Lung (tissue), 12 donors: ENCODE measurements around the gene RBM28. TPM values are rescaled to one million over a fixed set of nuclear protein-coding genes. Genes with fewer than 3 reads are reported as not detected.
A peak's percentile ranks its signal among the peaks of the same experiment; 100 is the strongest.

ENCODE experiments used
- ATAC-seq: fragments of 200-7000 bp; cut with Tn5 transposase; one replicate; pipeline ENCODE4 v1.9.1; 2020; ENCODE audit warnings: moderate number of reproducible peaks; ENCODE audit not compliant: insufficient read depth, low FRiP score
- DNase-seq, 3 donors: peaks; one replicate each; pipeline ENCODE4 v3.0.0-alpha.2; 2013 to 2017
- H3K27ac ChIP-seq, 2 donors: one replicate each; pipeline ENCODE4 v1.5.1; 2013; ENCODE audit warnings: mild to moderate bottlenecking in 2 of 2, moderate library complexity in 2 of 2, control low read depth in 1 of 2, inconsistent platforms in 1 of 2, low read depth in 1 of 2, low read length in 1 of 2
- H3K27me3 ChIP-seq, 3 donors: one replicate each; pipeline ENCODE4 v1.5.1; 2013; ENCODE audit warnings: low read length in 2 of 3; ENCODE audit not compliant: control insufficient read depth in 3 of 3, insufficient read depth in 3 of 3
- H3K36me3 ChIP-seq, 4 donors: one replicate each; pipeline ENCODE4 v1.5.1; 2013; ENCODE audit warnings: low read length in 4 of 4, mild to moderate bottlenecking in 1 of 4, moderate library complexity in 1 of 4; ENCODE audit not compliant: control insufficient read depth in 4 of 4, insufficient read depth in 4 of 4
- H3K4me1 ChIP-seq, 5 donors: one replicate each; pipeline ENCODE4 v1.5.1; 2013; ENCODE audit warnings: low read length in 5 of 5, mild to moderate bottlenecking in 2 of 5, moderate library complexity in 1 of 5; ENCODE audit not compliant: control insufficient read depth in 5 of 5, insufficient read depth in 5 of 5
- H3K4me3 ChIP-seq: one replicate; pipeline ENCODE4 v1.5.1; 2013; ENCODE audit warnings: mild to moderate bottlenecking, control low read depth, moderate library complexity
- H3K9ac ChIP-seq, 2 donors: one replicate each; pipeline ENCODE4 v1.5.1; 2013; ENCODE audit warnings: low read length in 2 of 2, control low read depth in 1 of 2; ENCODE audit not compliant: insufficient read depth in 1 of 2
- H3K9me3 ChIP-seq, 4 donors: one replicate each; pipeline ENCODE4 v1.5.1; 2013; ENCODE audit warnings: low read length in 3 of 4, mild to moderate bottlenecking in 1 of 4, moderate library complexity in 1 of 4; ENCODE audit not compliant: control insufficient read depth in 4 of 4, insufficient read depth in 3 of 4
- WGBS, 2 donors: extraction: QIAGEN DNeasy Blood & Tissue Kit; methylation state at CpG; one replicate each; pipeline ENCODE4 v1.1.7; 2013; 5-methylcytosine and 5-hydroxymethylcytosine counted together
- polyA plus RNA-seq, 2 donors: library from polyadenylated mRNA; stranded (reverse); fragments of 200-250 nt; gene quantifications; one replicate each; pipeline ENCODE4 v1.2.1, GENCODE V29; 2013
- total RNA-seq, 2 donors: library from RNA; depleted of rRNA in 1 of 2; stranded (reverse); fragments of >200 nt in 1 of 2; gene quantifications; one replicate each; pipeline ENCODE4 v1.2.1, GENCODE V29; 2014 to 2021
- TF ChIP-seq, protein P1 (sequence below): IDR thresholded peaks from 2 replicates; pipeline ENCODE4 v1.5.1; 2012; ENCODE audit warnings: mild to moderate bottlenecking; ENCODE audit errors: control extremely low read depth, extremely low read depth
- donor health status: control.
- donor health status: control.
- donor health status: Bipolar disorder and iron deficiency.
- donor health status: healthy.
- donor health status: DM: yes; HTN: yes; CAD: no.

RBM28 gene
- total and polyA plus RNA-seq, 4 donors = 18.8 to 44.7 (median 27.2) TPM

DNA sequence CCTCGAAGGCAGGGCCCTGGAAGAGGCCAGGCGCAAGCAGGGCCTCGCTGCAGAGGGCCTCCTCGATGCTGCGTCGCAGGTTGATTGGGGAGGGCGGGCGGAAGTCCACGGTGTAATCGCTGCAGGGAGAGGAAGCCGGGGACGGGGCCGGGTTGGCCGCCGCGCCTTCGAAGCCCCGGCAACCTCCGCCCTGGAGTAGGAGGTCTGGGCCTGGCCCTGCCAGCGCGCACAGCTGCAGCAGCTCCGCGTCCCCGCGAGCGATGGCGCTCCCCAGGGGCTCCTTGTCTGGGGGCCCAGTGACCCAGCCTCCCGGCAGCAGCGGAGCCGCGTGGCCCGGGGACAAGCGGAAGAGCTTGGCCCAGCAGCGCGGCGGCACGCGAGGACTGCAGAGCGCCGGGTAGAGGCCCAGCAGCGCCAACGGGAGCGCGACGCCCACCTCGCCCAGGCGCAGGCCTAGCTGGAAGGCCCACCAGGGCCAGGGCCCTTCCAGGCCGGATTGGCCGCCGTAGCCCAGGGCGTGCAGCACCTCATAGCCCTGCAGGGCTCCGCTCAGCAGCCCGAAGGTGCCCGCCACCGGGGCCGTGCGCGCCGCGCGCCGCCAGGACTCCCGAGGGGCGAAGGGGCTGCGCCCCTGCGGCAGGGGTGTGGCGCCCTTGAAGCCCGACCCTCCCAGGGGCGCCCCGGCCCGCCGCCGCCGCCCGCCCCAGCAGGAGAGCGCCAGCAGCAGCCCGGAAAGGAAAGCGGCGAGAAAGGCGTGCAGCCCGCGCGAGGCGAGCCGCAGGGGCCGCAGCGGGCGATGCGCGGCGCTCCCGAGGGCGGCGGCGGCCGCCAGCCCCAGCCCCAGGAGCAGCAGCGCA, 7.8 kb upstream of the RBM28 start:
- DNase-seq (peak in 2 of 3 donors; percentile 8 to 33), ATAC-seq (no peak)
- TF ChIP-seq, protein P1, sequence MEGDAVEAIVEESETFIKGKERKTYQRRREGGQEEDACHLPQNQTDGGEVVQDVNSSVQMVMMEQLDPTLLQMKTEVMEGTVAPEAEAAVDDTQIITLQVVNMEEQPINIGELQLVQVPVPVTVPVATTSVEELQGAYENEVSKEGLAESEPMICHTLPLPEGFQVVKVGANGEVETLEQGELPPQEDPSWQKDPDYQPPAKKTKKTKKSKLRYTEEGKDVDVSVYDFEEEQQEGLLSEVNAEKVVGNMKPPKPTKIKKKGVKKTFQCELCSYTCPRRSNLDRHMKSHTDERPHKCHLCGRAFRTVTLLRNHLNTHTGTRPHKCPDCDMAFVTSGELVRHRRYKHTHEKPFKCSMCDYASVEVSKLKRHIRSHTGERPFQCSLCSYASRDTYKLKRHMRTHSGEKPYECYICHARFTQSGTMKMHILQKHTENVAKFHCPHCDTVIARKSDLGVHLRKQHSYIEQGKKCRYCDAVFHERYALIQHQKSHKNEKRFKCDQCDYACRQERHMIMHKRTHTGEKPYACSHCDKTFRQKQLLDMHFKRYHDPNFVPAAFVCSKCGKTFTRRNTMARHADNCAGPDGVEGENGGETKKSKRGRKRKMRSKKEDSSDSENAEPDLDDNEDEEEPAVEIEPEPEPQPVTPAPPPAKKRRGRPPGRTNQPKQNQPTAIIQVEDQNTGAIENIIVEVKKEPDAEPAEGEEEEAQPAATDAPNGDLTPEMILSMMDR = no peak
- 13 to 14% methylated on average over 62 to 97 of the region's 97 CpGs for WGBS, 2 donors
- Histone ChIP-seq H3K27me3 (peaks cover 4 to 28% (median 16%) of the 10 kb centered on the region in 3 donors), H3K4me1 (peaks cover 3 to 9% (median 5%) of the 10 kb centered on the region in 5 donors), H3K27ac (no peak overlapping the region), H3K9me3 (no peaks in the 10 kb centered on the region), H3K9ac (no peak overlapping the region), H3K4me3 (no peak overlapping the region), H3K36me3 (no peaks in the 10 kb centered on the region)

- 72 to 79% methylated on average over 35 of the region's 35 CpGs for WGBS, 2 donors
- no peak for ATAC-seq
- Histone ChIP-seq H3K4me1 (peaks cover 3 to 9% (median 5%) of the 10 kb centered on the region in 5 donors), H3K4me3 (no peak overlapping the region), H3K9me3 (no peaks in the 10 kb centered on the region), H3K27ac (no peak overlapping the region), H3K9ac (no peak overlapping the region), H3K36me3 (no peaks in the 10 kb centered on the region), H3K27me3 (peaks cover 4 to 28% (median 16%) of the 10 kb centered on the region in 3 donors)
- no peak for DNase-seq
- TF ChIP-seq, protein P1 = no peak
Observed at GRCh38 chr7:128350708-128351295, 7.1 kb upstream of the RBM28 start.

DNA sequence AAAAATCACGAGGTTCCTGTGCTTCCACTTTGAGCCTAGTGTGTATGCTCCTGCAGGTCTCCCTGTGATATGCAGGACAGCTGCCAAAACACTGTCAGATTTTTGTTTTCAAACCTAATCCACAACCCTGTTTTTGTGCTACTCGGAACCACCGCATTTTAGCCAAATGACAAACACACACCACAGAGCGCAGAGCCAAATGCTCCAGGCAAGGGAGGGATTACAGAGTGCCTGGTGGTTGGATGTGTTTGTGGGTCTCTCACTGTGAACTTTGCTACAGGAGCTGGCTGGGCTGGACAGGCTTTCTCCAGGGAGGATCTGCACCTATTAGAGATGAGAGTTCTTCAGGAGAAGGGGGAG, 5.7 kb upstream of the RBM28 start:
- ATAC-seq (no peak), DNase-seq (peak in 1 of 3 donors; percentile 4)
- Histone ChIP-seq H3K4me3 (no peak overlapping the region), H3K27ac (no peak overlapping the region), H3K9ac (no peak overlapping the region), H3K27me3 (peaks cover 4 to 28% (median 16%) of the 10 kb centered on the region in 3 donors), H3K9me3 (no peaks in the 10 kb centered on the region), H3K36me3 (no peaks in the 10 kb centered on the region), H3K4me1 (peaks cover 3 to 9% (median 5%) of the 10 kb centered on the region in 5 donors)
- TF ChIP-seq, protein P1 = no peak
- 50 to 52% methylated on average over 4 of the region's 4 CpGs for WGBS, 2 donors
